Measurements from ENCODE around the gene TMEM225. TPM values are rescaled to one million over a fixed set of nuclear protein-coding genes. Genes with fewer than 3 reads are reported as not detected.

The TMEM225 gene, protein sequence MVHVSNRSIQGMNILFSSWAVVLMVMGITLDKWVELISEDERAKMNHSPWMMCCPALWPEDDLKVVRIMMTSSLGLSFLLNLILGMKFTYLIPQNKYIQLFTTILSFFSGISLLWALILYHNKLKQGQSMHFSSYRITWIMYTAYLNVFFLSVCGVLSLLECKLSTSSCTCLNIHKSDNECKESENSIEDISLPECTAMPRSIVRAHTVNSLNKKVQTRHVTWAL
- total RNA-seq, result not detected in 2 replicates

DNA sequence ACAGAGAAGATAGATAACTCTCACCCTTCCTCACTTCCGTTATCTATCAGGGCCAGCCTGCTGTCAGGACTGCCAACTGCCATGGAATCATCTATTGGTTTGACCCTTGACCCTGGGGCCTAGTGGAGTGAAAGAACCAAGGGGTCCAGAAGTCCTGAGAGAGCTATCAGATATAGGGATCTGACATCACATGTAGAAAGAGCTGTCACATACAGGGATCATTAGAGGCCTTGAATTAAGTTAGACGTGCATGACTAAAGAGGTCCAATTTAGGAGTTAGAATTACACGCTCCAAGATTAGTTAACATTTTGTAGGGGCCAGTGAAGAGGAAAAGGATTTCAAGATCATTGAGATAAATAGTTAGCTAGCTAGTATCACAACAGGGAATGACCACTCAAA, at the start of gene TMEM225:
Gene TMEM225, minus strand, starts transcription at position 101 of the 400 bp plus-strand sequence. CDS start 245 bp downstream, outside the sequence.

DNA sequence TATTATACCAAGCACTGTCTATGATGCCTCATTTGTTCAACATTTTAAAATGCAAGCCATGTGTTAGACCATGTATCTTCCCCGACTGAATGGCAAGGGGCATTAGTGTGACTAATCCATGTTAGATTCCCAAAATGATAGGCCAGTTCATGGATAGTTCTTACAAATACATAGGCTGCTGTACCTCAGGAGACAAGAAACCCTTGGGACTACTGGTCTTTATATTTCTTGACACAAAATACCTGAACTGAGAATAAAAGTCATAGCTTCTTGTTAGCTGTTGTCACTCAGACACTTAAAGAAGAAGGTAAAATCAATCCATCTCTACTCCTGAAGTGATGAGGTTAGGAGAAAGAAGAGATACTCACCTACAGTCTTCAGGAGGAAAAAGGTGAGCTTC, 16.4 kb upstream of the TMEM225 start, which contains the start of gene OR8D4:
Gene OR8D4, plus strand, starts transcription at position 301 of the 400 bp plus-strand sequence. CDS start 4,265 bp downstream, outside the sequence.

Other genes with a start within 250 kb of the TMEM225 start
- 0.13 and 0.25 TPM in 2 replicates for gene SCN3B, start 231.0 kb downstream of the TMEM225 start, total RNA-seq
- gene ZNF202, start 144.0 kb downstream of the TMEM225 start, total RNA-seq, result 4.7 and 5.0 TPM in 2 replicates
- gene OR6X1, start 131.2 kb downstream of the TMEM225 start, total RNA-seq, result not detected in 2 replicates
- not detected in 2 replicates for gene OR6M1, start 79.3 kb downstream of the TMEM225 start, total RNA-seq
- gene OR8D4, start 16.5 kb upstream of the TMEM225 start, total RNA-seq, result 0.06 TPM in 1 of 2 replicates, not detected in the other
- gene OR4D5, start 53.9 kb upstream of the TMEM225 start, total RNA-seq, result not detected in 2 replicates
- gene OR6T1, start 58.2 kb upstream of the TMEM225 start, total RNA-seq, result not detected in 2 replicates
- not detected in 2 replicates for gene OR10S1, start 92.1 kb upstream of the TMEM225 start, total RNA-seq
- gene OR10G6, start 109.5 kb upstream of the TMEM225 start, total RNA-seq, result not detected in 2 replicates
- gene OR10G4, start 127.3 kb upstream of the TMEM225 start, total RNA-seq, result not detected in 2 replicates
- gene OR10G9, start 137.3 kb upstream of the TMEM225 start, total RNA-seq, result not detected in 2 replicates
- gene OR10G8, start 141.1 kb upstream of the TMEM225 start, total RNA-seq, result not detected in 2 replicates
- gene OR10G7, start 155.7 kb upstream of the TMEM225 start, total RNA-seq, result not detected in 2 replicates
- 29.7 and 64.4 TPM in 2 replicates for gene VWA5A, start 229.8 kb upstream of the TMEM225 start, total RNA-seq